Small intestine (tissue), 7 donors: ENCODE measurements around the gene TM4SF1. TPM values are rescaled to one million over a fixed set of nuclear protein-coding genes. Genes with fewer than 3 reads are reported as not detected.

ENCODE experiments used
- DNase-seq, 2 donors: peaks; one replicate each; pipeline versions ENCODE4 v3.0.0 to v3.0.0-alpha.2; 2013
- FAIRE-seq: peaks from 2 replicates; lab custom pipeline; 2012; peaks lifted over from hg19 to GRCh38; lab: Jason Lieb, UNC
- H3K27ac ChIP-seq, 3 donors: one replicate each; pipeline ENCODE4 v1.5.1; 2013; ENCODE audit warnings: low read length in 2 of 3, mild to moderate bottlenecking in 2 of 3, control low read depth in 1 of 3, inconsistent platforms in 1 of 3, low read depth in 1 of 3, moderate library complexity in 1 of 3
- H3K27me3 ChIP-seq, 3 donors: one replicate each; pipeline ENCODE4 v1.6.1; 2013; ENCODE audit warnings: low read length in 3 of 3, inconsistent platforms in 1 of 3; ENCODE audit not compliant: control insufficient read depth in 3 of 3, insufficient read depth in 3 of 3
- H3K36me3 ChIP-seq, 3 donors: one replicate each; pipeline ENCODE4 v1.6.1; 2013; ENCODE audit warnings: low read length in 3 of 3, inconsistent platforms in 1 of 3, low read depth in 1 of 3, mild to moderate bottlenecking in 1 of 3, moderate library complexity in 1 of 3; ENCODE audit not compliant: control insufficient read depth in 3 of 3, insufficient read depth in 2 of 3
- H3K4me1 ChIP-seq, 3 donors: one replicate each; pipeline ENCODE4 v1.6.1; 2013; ENCODE audit warnings: low read length in 2 of 3, inconsistent platforms in 1 of 3, low read depth in 1 of 3, mild to moderate bottlenecking in 1 of 3, moderate library complexity in 1 of 3; ENCODE audit not compliant: control insufficient read depth in 3 of 3, insufficient read depth in 2 of 3
- H3K4me3 ChIP-seq, 3 donors: one replicate each; pipeline ENCODE4 v1.5.1; 2013; ENCODE audit warnings: low read length in 3 of 3, control low read depth in 1 of 3, inconsistent platforms in 1 of 3, low read depth in 1 of 3, mild to moderate bottlenecking in 1 of 3, moderate library complexity in 1 of 3
- H3K9me3 ChIP-seq, 2 donors: one replicate each; pipeline ENCODE4 v1.6.1; 2013; ENCODE audit warnings: low read depth in 1 of 2, low read length in 1 of 2; ENCODE audit not compliant: control insufficient read depth in 2 of 2, insufficient read depth in 1 of 2
- WGBS, 3 donors: extraction: QIAGEN DNeasy Blood & Tissue Kit; methylation state at CpG; one replicate each; pipeline ENCODE4 v1.1.7; 2013; 5-methylcytosine and 5-hydroxymethylcytosine counted together
- polyA plus RNA-seq, 4 donors: library from polyadenylated mRNA; stranded (reverse) in 3 of 4; unstranded in 1 of 4; fragments of 200-250 nt in 3 of 4; fragments of 120-200 nt in 1 of 4; gene quantifications; one replicate each; pipeline versions ENCODE4 v1.2.1 to v1.2.3, GENCODE V29; 2013
- donor health status: healthy with polysubstance abuse.
- donor health status: control.
- donor health status: control.
- donor health status: Bipolar disorder and iron deficiency.
- donor health status: healthy.

Gene TM4SF1
- polyA plus RNA-seq, 4 donors, result 3.1 to 88.4 (median 16.0) TPM

GRCh38 chr3:149393345-149394160, 16.1 kb upstream of the TM4SF1 start:
- peaks cover 3 to 7% (median 5%) of the 10 kb centered on the region in 3 donors for H3K4me1 ChIP-seq
- no peak overlapping the region for H3K27ac ChIP-seq
- H3K4me3 ChIP-seq, result no peak overlapping the region
- DNase-seq, result peak; percentile 83 to 84
- peak; percentile 30 for FAIRE-seq
- WGBS, 3 donors, result 36 to 40% (median 38%) methylated on average over 4 of the region's 4 CpGs
- no peaks in the 10 kb centered on the region for H3K36me3 ChIP-seq
- no peaks in the 10 kb centered on the region for H3K27me3 ChIP-seq
- no peaks in the 10 kb centered on the region for H3K9me3 ChIP-seq

GRCh38 chr3:149391960-149392359, 14.5 kb upstream of the TM4SF1 start:
- DNase-seq (no peak), FAIRE-seq (no peak)
- H3K9me3 ChIP-seq, result no peaks in the 10 kb centered on the region
- H3K36me3 ChIP-seq, result no peaks in the 10 kb centered on the region
- peaks cover 5 to 23% (median 9%) of the 10 kb centered on the region in 3 donors for H3K4me1 ChIP-seq
- no peaks in the 10 kb centered on the region for H3K27me3 ChIP-seq
- no peak overlapping the region for H3K4me3 ChIP-seq
- no peak overlapping the region for H3K27ac ChIP-seq
- WGBS, 3 donors, result 67 to 72% (median 71%) methylated on average over 5 of the region's 5 CpGs

GRCh38 chr3:149390772-149391212, 13.3 kb upstream of the TM4SF1 start:
- Histone ChIP-seq H3K4me3 (no peak overlapping the region), H3K27ac (no peak overlapping the region), H3K9me3 (no peaks in the 10 kb centered on the region), H3K36me3 (no peaks in the 10 kb centered on the region), H3K4me1 (peaks cover 4 to 35% (median 15%) of the 10 kb centered on the region in 3 donors), H3K27me3 (no peaks in the 10 kb centered on the region)
- DNase-seq, result no peak
- FAIRE-seq, result no peak
- WGBS, 3 donors, result 88 to 91% (median 90%) methylated on average over 6 of the region's 6 CpGs

GRCh38 chr3:149390294-149390693, 12.8 kb upstream of the TM4SF1 start:
- DNase-seq, result no peak
- FAIRE-seq, result no peak
- H3K36me3 ChIP-seq, result no peaks in the 10 kb centered on the region
- H3K9me3 ChIP-seq, result no peaks in the 10 kb centered on the region
- H3K27ac ChIP-seq, result no peak overlapping the region
- WGBS, 3 donors, result 88 to 97% (median 88%) methylated on average over 2 of the region's 2 CpGs
- H3K4me1 ChIP-seq, result peaks cover 4 to 35% (median 15%) of the 10 kb centered on the region in 3 donors
- H3K27me3 ChIP-seq, result no peaks in the 10 kb centered on the region
- no peak overlapping the region for H3K4me3 ChIP-seq

GRCh38 chr3:149388531-149389417, 11.3 kb upstream of the TM4SF1 start:
- Histone ChIP-seq H3K36me3 (no peaks in the 10 kb centered on the region), H3K27ac (peak overlapping the region in 2 of 3 donors; percentile 15 to 88), H3K4me3 (no peak overlapping the region), H3K4me1 (peaks cover 4 to 35% (median 12%) of the 10 kb centered on the region in 3 donors), H3K9me3 (no peaks in the 10 kb centered on the region), H3K27me3 (no peaks in the 10 kb centered on the region)
- DNase-seq (no peak), FAIRE-seq (no peak)
- 90 to 94% (median 93%) methylated on average over 3 of the region's 3 CpGs for WGBS, 3 donors

- no peaks in the 10 kb centered on the region for H3K36me3 ChIP-seq
- H3K9me3 ChIP-seq, result no peaks in the 10 kb centered on the region
- H3K27me3 ChIP-seq, result no peaks in the 10 kb centered on the region
- peak overlapping the region in 1 of 3 donors; percentile 88 for H3K27ac ChIP-seq
- H3K4me3 ChIP-seq, result no peak overlapping the region
- DNase-seq (peak; percentile 70 to 76), FAIRE-seq (no peak)
- H3K4me1 ChIP-seq, result peaks cover 4 to 35% (median 12%) of the 10 kb centered on the region in 3 donors
- WGBS, 3 donors, result 18 to 55% (median 41%) methylated on average over 8 of the region's 8 CpGs
Observed at GRCh38 chr3:149388001-149388440, 10.6 kb upstream of the TM4SF1 start.

- peak overlapping the region in 2 of 3 donors; percentile 85 to 88 for H3K27ac ChIP-seq
- no peaks in the 10 kb centered on the region for H3K27me3 ChIP-seq
- no peak overlapping the region for H3K4me3 ChIP-seq
- H3K9me3 ChIP-seq, result no peaks in the 10 kb centered on the region
- H3K4me1 ChIP-seq, result peaks cover 4 to 38% (median 12%) of the 10 kb centered on the region in 3 donors
- DNase-seq (no peak), FAIRE-seq (no peak)
- 36 to 63% (median 55%) methylated on average over 1 of the region's 1 CpG for WGBS, 3 donors
- no peaks in the 10 kb centered on the region for H3K36me3 ChIP-seq
Observed at GRCh38 chr3:149386299-149386606, 8.8 kb upstream of the TM4SF1 start.

DNA sequence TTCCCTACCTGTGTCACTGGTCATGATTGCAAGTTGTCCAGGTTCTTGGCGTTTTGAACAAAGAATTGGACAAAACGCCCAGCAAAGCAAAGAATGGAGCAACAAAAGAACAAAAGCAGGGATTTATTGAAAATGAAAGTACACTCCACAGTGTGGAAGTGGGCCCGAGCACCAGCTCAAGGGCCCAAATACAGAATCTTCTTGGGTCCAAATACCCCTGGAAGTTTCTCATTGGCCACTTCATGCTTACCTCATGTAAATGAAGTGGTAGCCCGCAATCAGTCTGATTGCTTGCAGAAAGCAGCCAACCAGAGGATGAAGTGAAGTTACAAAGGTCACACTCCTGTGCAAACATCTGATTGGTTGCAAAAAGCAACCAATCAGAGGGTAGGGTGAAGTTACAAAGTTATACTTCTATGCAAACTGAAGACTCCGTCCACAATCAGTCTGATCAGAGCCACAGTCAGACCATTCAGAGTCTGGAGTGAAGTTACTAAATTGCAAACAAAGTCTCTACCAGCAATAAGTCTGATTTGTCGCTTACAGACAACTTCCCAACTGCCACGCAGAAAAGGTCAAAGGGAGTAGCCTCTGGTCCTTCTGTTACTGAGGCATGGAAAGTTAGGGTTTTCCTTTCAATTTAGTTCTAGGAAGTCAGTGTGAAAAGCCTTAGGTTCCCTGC, 8.3 kb upstream of the TM4SF1 start:
- no peak for FAIRE-seq
- WGBS, 3 donors, result 87 to 89% (median 88%) methylated on average over 7 of the region's 7 CpGs
- Histone ChIP-seq H3K27me3 (no peaks in the 10 kb centered on the region), H3K4me1 (peaks cover 4 to 38% (median 12%) of the 10 kb centered on the region in 3 donors), H3K27ac (peak overlapping the region in 2 of 3 donors; percentile 85 to 88), H3K4me3 (no peak overlapping the region), H3K36me3 (no peaks in the 10 kb centered on the region), H3K9me3 (no peaks in the 10 kb centered on the region)
- no peak for DNase-seq
